NB4 (cell line): ENCODE results near the gene SLC2A9.

Experiments used
- POLR2A ChIP-seq: IDR thresholded peaks from 2 replicates; pipeline ENCODE4 v1.6.1; 2011; ENCODE audit warnings: mild to moderate bottlenecking; ENCODE audit not compliant: insufficient read length; ENCODE audit errors: extremely low read depth
- TF ChIP-seq, protein P1 (sequence below): IDR thresholded peaks from one replicate; pipeline ENCODE4 v1.5.1; 2012; ENCODE audit warnings: low read depth, low read length
- TF ChIP-seq, protein P2 (sequence below): IDR thresholded peaks from 2 replicates; pipeline ENCODE4 v1.6.1; 2011; ENCODE audit warnings: low read depth, low read length

DNA sequence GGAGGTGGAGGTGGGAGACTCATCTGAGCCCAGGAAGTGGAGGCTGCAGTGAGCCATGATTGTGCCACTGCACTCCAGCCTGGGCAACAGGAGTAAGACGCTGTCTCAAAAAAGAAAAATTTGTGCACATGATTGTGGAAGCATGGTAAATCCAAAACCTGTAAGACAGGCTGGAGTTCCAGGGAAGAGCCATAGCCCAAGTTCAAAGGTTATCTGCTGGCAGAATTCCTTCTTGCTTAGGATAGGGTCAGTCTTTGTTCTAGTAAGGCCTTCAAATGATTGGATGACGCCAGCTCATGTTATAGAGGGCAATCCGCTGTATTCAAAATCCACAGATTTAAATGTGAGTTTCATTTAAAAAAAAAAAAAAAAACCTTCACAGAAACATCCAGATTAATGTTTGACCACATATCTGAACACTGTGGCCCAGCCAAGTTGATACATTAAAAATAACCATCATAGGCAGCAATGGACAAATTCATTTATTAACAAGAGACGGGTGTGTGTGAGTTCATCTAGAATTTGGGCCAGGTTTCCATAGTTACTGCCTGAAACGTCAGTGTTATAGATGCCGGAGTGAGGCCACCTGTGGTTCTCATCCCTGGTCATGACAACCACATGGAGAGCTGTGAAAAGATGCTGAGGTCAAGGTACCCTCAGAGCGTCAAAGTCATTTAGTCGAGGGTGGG is 35.2 kb upstream of the SLC2A9 start:
- no peak for TF ChIP-seq POLR2A
- TF ChIP-seq, protein P1, sequence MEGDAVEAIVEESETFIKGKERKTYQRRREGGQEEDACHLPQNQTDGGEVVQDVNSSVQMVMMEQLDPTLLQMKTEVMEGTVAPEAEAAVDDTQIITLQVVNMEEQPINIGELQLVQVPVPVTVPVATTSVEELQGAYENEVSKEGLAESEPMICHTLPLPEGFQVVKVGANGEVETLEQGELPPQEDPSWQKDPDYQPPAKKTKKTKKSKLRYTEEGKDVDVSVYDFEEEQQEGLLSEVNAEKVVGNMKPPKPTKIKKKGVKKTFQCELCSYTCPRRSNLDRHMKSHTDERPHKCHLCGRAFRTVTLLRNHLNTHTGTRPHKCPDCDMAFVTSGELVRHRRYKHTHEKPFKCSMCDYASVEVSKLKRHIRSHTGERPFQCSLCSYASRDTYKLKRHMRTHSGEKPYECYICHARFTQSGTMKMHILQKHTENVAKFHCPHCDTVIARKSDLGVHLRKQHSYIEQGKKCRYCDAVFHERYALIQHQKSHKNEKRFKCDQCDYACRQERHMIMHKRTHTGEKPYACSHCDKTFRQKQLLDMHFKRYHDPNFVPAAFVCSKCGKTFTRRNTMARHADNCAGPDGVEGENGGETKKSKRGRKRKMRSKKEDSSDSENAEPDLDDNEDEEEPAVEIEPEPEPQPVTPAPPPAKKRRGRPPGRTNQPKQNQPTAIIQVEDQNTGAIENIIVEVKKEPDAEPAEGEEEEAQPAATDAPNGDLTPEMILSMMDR = no peak
- TF ChIP-seq, protein P2, sequence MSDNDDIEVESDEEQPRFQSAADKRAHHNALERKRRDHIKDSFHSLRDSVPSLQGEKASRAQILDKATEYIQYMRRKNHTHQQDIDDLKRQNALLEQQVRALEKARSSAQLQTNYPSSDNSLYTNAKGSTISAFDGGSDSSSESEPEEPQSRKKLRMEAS = no peak
